ENCODE data around the gene TROAP.
"Not testable (repeated sequence)": the region's sequence is repeated elsewhere in the genome, so short reads cannot be mapped to it uniquely, and the experiment has no call there.

TROAP gene

DNA sequence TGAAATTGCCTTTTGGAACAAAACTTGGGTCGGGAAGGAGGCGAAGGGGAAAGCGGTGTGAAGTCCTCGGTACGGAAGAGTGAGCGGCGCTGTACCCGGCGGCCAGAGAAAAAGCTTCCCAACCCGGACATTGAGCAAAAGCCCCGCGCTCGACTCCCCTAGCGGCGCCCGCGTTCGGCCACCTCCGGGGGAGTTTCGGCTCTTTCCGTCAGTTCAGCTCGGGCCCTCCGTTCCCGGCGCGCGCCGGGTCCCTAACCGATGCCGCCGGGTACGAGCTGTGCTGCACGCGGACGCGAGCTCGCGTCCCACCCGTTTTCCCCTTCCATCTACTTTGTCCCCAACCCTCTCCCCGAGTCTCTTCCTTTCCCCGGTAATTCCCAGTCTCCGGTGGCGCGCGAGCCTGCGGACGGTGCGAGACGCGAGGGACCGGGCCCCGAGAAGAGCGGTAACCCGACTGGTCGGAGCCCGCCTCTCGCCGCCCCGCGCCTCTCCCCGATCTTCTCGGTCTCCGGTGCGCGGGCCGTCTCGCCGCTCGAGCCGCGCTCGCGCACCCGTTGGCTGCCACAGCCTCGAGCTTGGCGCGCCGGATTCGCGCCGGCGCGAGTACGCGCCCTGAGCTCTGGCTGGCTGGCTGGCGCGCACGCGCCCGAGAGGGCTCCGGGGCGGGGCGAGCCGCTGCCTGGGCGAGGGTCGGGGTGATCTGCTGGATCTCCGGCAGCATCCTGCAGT is 43.8 kb downstream of the TROAP start:
- ATAC-seq (peak; percentile 91), DNase-seq (peak; percentile 92)

DNA sequence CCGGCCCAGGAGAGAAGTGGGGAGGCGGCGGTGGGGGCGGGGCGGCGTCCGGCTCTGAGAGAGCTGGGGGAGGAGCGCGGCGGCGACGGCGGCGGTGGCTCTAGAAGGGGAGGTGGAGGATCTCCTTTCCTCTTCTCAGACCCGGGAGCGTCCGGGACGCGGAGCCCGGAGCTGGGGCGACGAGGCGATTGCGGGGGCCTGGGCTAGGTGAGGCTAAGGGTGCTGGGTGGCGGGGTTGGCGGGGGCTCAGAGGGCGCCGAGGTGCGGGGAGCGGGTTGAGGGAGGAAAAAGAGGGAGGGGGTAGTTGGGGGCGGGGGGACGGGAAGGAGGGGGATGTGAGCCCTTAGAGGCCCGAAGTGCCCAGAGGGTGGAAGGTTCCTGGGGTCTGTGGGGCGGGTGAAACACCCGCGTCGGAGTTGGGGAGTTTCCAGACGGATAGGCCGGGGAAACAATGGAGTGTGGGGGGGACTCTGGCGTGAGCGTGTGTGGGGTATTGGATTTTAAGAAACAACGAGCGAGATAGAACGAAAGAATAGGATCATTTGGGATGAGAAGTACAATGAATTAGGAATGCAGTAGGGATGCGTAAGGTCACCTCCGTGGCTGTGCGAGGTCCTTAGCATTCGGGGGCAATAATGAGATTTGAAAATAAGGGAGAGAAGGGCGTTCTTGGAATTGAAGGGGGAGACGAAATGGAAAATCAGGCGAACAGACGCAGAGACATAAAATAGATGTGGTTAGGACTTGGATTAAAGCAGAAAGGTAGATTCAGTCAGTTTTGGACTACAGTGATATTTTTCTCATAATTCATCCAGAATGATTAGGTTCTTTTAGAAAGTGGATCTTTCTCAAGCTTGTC is 44.6 kb downstream of the TROAP start, which contains the start of gene SPATS2:
Gene SPATS2 (plus strand): TSS at position 82 of the 859 bp plus-strand sequence. CDS start 93,551 bp downstream, outside the sequence.
- no peak for ATAC-seq
- DNase-seq, result no peak

DNA sequence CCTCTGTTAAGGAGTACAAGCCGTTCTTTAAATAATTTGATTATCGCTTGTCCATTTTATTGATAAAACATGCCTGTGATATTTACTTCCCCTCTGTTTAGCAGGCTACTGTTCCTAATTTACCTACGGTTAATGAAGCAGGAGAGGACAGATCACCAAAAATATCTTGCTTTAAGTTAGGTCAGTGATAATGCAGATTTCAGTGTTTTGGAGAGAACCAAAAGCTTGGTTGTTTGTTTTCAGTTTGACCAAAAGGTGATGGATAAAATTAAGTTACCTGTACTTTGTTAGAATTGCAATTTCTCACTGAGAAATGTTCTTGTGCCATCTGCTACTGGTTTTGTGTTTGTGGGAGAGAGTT is 45.2 kb downstream of the TROAP start:
- ATAC-seq (no peak), DNase-seq (no peak)

DNA sequence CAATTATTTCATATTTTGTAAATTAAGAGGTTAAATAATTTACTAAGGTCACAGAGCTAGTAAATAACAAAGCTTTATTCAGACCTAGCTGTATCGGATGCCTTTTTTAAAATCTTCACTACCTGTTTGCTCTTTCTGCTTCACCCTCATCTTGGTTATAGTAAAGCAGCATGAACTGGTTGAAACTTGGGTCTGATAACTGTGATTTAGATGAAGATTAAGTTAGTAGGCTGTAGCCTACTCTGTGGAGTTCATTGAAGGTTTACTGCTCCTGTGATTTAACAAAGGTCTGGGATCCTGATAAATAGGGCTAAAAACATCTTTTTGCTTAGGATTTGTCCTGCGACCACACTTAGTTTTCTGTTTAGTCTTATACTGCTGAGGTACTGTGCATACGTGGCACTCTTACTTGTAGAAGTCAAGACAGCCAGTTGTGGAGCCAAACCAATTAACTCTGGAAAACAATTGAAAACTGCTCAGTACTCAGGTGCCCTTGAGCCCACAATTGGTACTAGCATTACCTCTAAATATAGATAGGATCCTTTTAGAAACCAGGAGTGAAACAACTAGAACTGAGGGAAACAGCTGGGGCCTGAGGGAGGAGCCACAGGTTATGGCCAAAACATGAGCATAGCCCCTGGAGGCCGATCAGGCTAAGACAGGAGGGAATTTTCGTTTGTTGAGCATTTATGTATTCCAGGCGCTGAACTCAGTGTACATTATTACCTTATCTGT is 46.5 kb downstream of the TROAP start:
- ATAC-seq (no peak), DNase-seq (peak; percentile 38)

DNA sequence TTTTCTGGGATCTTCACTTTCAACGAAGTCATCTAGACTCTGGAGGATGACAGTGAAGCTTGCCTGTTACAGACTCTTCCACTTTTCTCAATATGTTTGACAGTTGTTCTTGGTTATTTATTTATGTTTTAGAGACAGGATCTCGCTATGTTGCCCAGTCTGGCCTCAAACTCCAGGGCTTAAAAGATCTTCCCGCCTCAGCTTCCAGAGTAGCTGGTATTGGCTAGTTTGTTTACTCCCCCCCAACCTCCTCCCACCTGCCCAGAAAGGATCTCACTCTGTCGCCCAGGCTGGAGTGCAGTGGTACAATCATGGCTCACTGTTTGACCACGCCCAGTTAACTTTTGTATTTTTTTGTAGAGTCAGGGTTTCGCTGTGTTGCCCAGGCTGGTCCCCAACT is 47.5 kb downstream of the TROAP start:
- ATAC-seq (no peak), DNase-seq (no peak)

DNA sequence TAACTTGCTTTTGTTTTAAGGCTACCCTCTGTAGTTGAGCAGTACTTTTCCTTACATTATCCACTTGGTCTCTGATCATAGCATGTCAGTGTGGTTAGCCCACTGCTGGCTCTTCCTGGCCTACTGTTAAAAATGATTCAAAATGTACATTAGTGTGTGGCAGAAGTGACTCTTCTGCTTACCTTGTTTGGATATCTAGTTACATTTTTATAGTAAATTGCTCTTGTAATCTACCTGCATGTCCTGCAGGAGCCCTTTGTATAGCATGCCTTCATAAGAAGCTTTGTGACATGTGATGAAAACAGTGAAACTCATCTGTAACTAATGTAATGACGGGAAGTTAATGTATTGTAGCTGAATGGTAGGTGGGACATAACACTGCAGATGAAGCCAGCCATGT is 52.4 kb downstream of the TROAP start:
- ATAC-seq (peak; percentile 57), DNase-seq (no peak)

DNA sequence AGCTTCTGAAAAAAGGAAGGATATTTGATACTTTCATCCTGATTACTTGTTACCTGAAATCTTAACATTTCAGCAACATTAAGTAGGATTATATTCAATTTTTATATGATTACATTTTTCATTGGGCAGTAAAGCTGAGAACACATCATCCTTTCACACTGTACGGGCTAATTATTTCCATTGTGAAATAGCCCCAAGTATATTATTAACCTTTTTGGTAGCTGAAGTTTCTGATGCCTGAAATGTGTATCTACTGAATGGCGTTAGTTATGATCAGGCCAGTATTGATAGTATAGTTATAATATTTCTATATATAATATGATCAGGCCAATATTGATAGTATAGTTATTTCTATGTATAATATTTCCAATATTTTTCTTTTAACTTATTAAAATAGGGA is 54.3 kb downstream of the TROAP start:
- ATAC-seq, result no peak
- no peak for DNase-seq

DNA sequence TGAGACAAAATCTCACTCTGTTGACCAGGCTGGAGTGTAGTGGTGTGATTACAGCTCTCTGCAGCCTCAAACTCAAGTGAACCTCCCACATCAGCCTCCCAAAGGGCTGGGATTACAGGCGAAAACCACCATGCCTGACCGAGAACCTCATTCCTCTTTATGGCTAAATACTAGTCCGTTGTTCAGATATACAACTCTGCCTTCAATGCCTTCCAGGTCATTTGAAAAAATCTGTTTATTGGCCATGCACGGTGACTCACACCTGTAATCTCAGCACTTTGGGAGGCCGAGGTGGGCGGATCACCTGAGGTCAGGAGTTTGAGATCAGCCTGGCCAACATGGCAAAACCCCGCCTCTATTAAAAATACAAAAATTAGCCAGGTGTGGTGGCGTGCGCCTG is 57.1 kb downstream of the TROAP start:
- not testable (repeated sequence) for ATAC-seq

More for the DNA sequence above, 57.1 kb downstream of the TROAP start:
- DNase-seq, result not testable (repeated sequence)
